CD4-positive, alpha-beta T cell (primary cell): Measurements from ENCODE around the gene TMEM161B. TPM values are rescaled to one million over a fixed set of nuclear protein-coding genes. Genes with fewer than 3 reads are reported as not detected.

Experiments used
- ATAC-seq: fragments of 200-7000 bp; cut with Tn5 transposase; one replicate; pipeline ENCODE4 v1.10.0; 2022; ENCODE audit warnings: mild to moderate bottlenecking; ENCODE audit not compliant: poor library complexity
- CTCF ChIA-PET: fragments of 350-600 bp; sonication (Branson Sonifier 250); formaldehyde crosslinking; loops from one replicate; lab custom pipeline; 2021; ENCODE audit warnings: antibody characterized with exemption, inconsistent platforms; lab: Charles Lee
- POLR2A ChIA-PET: fragments of 350-600 bp; sonication (Branson Sonifier 250); formaldehyde crosslinking; loops from one replicate; lab custom pipeline; 2021; ENCODE audit warnings: antibody characterized with exemption, inconsistent platforms; lab: Charles Lee
- DNase-seq, 14 experiments: peaks; one replicate each; pipeline ENCODE4 v3.0.0-alpha.2; 2013 to 2020; ENCODE audit warnings: mixed read lengths in 2 of 14
- H3K27ac ChIP-seq, 2 donors: one replicate each; pipeline versions ENCODE4 v1.5.1 to v1.7.0; 2013; ENCODE audit warnings: low read length in 2 of 2, low read depth in 1 of 2, mild to moderate bottlenecking in 1 of 2
- H3K27me3 ChIP-seq, 2 experiments: 1 replicate in 1 of 2; 2 replicates in 1 of 2; pipeline versions ENCODE4 v1.6.1 to v1.7.0; 2013; ENCODE audit warnings: low read length in 2 of 2, control low read depth in 1 of 2, mild to moderate bottlenecking in 1 of 2, moderate library complexity in 1 of 2; ENCODE audit not compliant: insufficient read depth in 2 of 2, control insufficient read depth in 1 of 2
- H3K36me3 ChIP-seq: one replicate; pipeline ENCODE4 v1.6.1; 2013; ENCODE audit warnings: low read length, control low read depth; ENCODE audit not compliant: insufficient read depth
- H3K4me1 ChIP-seq: one replicate; pipeline ENCODE4 v1.6.1; 2013; ENCODE audit warnings: low read length, control low read depth; ENCODE audit not compliant: insufficient read depth
- H3K4me3 ChIP-seq: one replicate; pipeline ENCODE4 v1.5.1; 2013; ENCODE audit warnings: mild to moderate bottlenecking, low read length, moderate library complexity
- H3K9me3 ChIP-seq, 2 experiments: 1 replicate in 1 of 2; 2 replicates in 1 of 2; pipeline versions ENCODE4 v1.6.1 to v1.7.0; 2013; ENCODE audit warnings: low read length in 2 of 2, mild to moderate bottlenecking in 2 of 2, control low read depth in 1 of 2, moderate library complexity in 1 of 2; ENCODE audit not compliant: control insufficient read depth in 1 of 2, insufficient read depth in 1 of 2
- H3K27ac Mint-ChIP-seq: one replicate; pipeline ENCODE4 v1.8.0; 2020; ENCODE audit warnings: mixed read lengths
- H3K27me3 Mint-ChIP-seq: one replicate; pipeline ENCODE4 v1.8.0; 2021; ENCODE audit warnings: mixed read lengths
- H3K36me3 Mint-ChIP-seq: one replicate; pipeline ENCODE4 v1.8.0; 2021; ENCODE audit warnings: low read depth, mixed read lengths
- H3K4me1 Mint-ChIP-seq: one replicate; pipeline ENCODE4 v1.8.0; 2021; ENCODE audit warnings: low read depth, mixed read lengths
- H3K4me3 Mint-ChIP-seq: one replicate; pipeline ENCODE4 v1.8.0; 2020; ENCODE audit warnings: mild to moderate bottlenecking, mixed read lengths
- H3K9me3 Mint-ChIP-seq: one replicate; pipeline ENCODE4 v1.8.0; 2020; ENCODE audit warnings: mixed read lengths
- CTCF ChIP-seq: fragments of 200-600 bp; IDR thresholded peaks from one replicate; pipeline ENCODE4 v1.8.0; 2022; ENCODE audit warnings: antibody characterized with exemption, mild to moderate bottlenecking
- intact Hi-C, 2 experiments: fragments of 100-400 bp; cut with DNase I in 1 of 2; cut with micrococcal nuclease in 1 of 2; formaldehyde crosslinking; loops; one replicate each; pipeline versions ENCODE4 v1.15.1 to v1.9.0; 2023 to 2025; cut with DNase I, micrococcal nuclease
- total RNA-seq, 174 experiments: library from RNA in 2 of 174; stranded (reverse) in 2 of 174; gene quantifications; one replicate each; pipeline ENCODE4 v1.2.3 and lab custom pipeline; 2021 to 2026

TMEM161B gene
- total RNA-seq, 2 experiments from 2014 or later, result 16.7 to 19.6 TPM

- ChIA-PET CTCF (no interaction called here), POLR2A (interaction anchor here (1.0 kb wide), 1 partner anchor 32 kb away, joined by 3 read pairs; no protein-coding TSS in a partner anchor)
- H3K36me3 Mint-ChIP-seq, result no peaks in the 10 kb centered on the region
- peaks cover 30% of the 10 kb centered on the region for H3K27me3 Mint-ChIP-seq
- ATAC-seq (no peak), DNase-seq (no peak)
- Histone ChIP-seq H3K36me3 (no peaks in the 10 kb centered on the region), H3K4me3 (no peak overlapping the region), H3K9me3 (peaks cover 21 to 46% of the 10 kb centered on the region in 2 experiments), H3K4me1 (peaks cover 53% of the 10 kb centered on the region), H3K27ac (no peak overlapping the region), H3K27me3 (peaks cover 67 to 74% of the 10 kb centered on the region in 2 experiments)
- no peak overlapping the region for H3K27ac Mint-ChIP-seq
- TF ChIP-seq CTCF, result no peak
- H3K9me3 Mint-ChIP-seq, result peaks cover 6% of the 10 kb centered on the region
- H3K4me3 Mint-ChIP-seq, result peak overlapping the region; percentile 57
- peaks cover 8% of the 10 kb centered on the region for H3K4me1 Mint-ChIP-seq
- intact Hi-C loops, result loop anchor here in 1 of 2 experiments (10.0 kb wide), 1 partner anchor 120 kb away; the partner anchor contains the start of gene TMEM161B
Measured at GRCh38 chr5:88145221-88145610, 123.4 kb downstream of the TMEM161B start.
